ENCODE results near the gene TRIM54. TPM values are rescaled to one million over a fixed set of nuclear protein-coding genes. Genes with fewer than 3 reads are reported as not detected.

TRIM54 gene
- total and polyA plus RNA-seq, 2 experiments from 2014 or later = not detected

- H3K27me3 ChIP-seq = peaks cover 48% of the 10 kb centered on the region
- DNase-seq (ENCODE audit: low spot score) = no peak
- no peaks in the 10 kb centered on the region for H3K79me2 ChIP-seq
- no peaks in the 10 kb centered on the region for H3K9me3 ChIP-seq (ENCODE audit: low read depth)
- no peak overlapping the region for H3K4me3 ChIP-seq
- H3K36me3 ChIP-seq (replicated peaks; ENCODE audit: insufficient read depth, low read depth) = no peaks in the 10 kb centered on the region
- H2AFZ ChIP-seq = no peak overlapping the region
- H4K20me1 ChIP-seq (ENCODE audit: insufficient read depth, poor library complexity, severe bottlenecking) = no peaks in the 10 kb centered on the region
- H3K4me1 ChIP-seq (ENCODE audit: insufficient read depth) = peaks cover 5% of the 10 kb centered on the region
- 74% methylated on average over 21 of the region's 26 CpGs for WGBS (ENCODE audit: low lambda C conversion rate, missing lambda C conversion rate)
- H3K9me2 ChIP-seq (replicated peaks; ENCODE audit: insufficient read depth) = no peaks in the 10 kb centered on the region
- no peak overlapping the region for H3K27ac ChIP-seq
- TF ChIP-seq EZH2phosphoT487 (IDR thresholded peaks at IDR 0.05; ENCODE audit: low read depth, severe bottlenecking, unreplicated experiment) (no peak), EZH2 (IDR thresholded peaks at IDR 0.05; ENCODE audit: borderline replicate concordance) (no peak), CTCF (IDR thresholded peaks at IDR 0.05; ENCODE audit: poor library complexity) (no peak)
- H3K4me2 ChIP-seq = no peak overlapping the region
Observed at GRCh38 chr2:27306136-27306535, 23.9 kb downstream of the TRIM54 start.

DNA sequence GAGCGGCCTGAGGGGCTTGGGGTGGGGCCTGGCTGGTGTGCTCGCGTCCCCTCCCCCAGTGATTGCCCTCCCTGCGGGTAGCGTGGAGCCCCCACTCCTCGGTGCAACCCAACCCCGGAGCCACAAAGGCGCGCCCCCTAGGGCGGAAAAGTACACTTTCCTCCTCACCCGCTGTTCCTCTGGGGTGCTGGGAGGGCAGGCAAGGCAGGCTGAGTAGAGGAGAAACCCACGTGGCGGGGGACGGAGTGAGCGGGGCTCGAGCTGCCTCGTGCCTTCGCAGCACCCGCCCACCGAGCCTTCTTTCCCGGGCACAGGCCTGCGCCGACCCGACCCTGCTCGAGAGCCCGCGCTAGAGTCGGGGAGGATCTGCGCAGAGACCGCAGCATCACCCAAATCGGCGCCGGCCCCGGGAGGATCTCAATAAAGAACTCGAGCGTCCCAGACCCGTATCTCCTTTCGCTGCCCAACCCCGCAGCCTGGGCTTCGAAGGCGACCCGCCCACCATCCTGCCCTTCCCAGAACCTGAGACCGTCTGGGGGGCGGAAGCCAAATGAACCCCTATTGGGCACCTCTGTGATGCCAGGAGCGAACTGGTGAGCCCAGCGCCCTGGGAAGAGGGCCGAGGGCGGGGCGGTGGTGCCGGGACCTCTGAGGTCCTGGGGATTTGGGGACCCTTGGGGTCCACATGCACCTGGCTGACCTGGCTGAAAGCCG is 24.5 kb downstream of the TRIM54 start:
- Histone ChIP-seq H3K4me1 (ENCODE audit: insufficient read depth) (peaks cover 5% of the 10 kb centered on the region), H3K36me3 (replicated peaks; ENCODE audit: insufficient read depth, low read depth) (no peaks in the 10 kb centered on the region), H3K4me2 (peak overlapping the region; percentile 29), H3K27me3 (peaks cover 48% of the 10 kb centered on the region), H3K9me2 (replicated peaks; ENCODE audit: insufficient read depth) (no peaks in the 10 kb centered on the region), H2AFZ (no peak overlapping the region), H3K9me3 (ENCODE audit: low read depth) (no peaks in the 10 kb centered on the region), H3K79me2 (no peaks in the 10 kb centered on the region), H3K27ac (no peak overlapping the region), H3K4me3 (no peak overlapping the region), H4K20me1 (ENCODE audit: insufficient read depth, poor library complexity, severe bottlenecking) (no peaks in the 10 kb centered on the region)
- no peak for DNase-seq (ENCODE audit: low spot score)
- WGBS (ENCODE audit: low lambda C conversion rate, missing lambda C conversion rate) = 23% methylated on average over 50 of the region's 51 CpGs
- TF ChIP-seq EZH2 (IDR thresholded peaks at IDR 0.05; ENCODE audit: borderline replicate concordance) = no peak
- TF ChIP-seq EZH2phosphoT487 (IDR thresholded peaks at IDR 0.05; ENCODE audit: low read depth, severe bottlenecking, unreplicated experiment) = no peak
- no peak for TF ChIP-seq CTCF (IDR thresholded peaks at IDR 0.05; ENCODE audit: poor library complexity)

DNA sequence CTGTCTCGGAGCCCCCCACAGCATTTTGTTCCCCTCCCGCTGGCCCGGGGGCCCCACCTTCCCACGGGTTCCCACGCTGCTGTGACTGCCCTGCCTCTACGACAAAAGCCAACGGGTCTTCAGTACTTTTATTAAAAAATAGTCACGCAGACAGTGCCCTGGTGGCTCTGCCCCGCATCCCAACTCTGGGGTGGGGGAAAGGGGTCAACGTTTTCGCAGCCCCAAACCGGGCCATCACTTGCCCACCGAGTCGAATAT is 25.0 kb downstream of the TRIM54 start:
- peaks cover 5% of the 10 kb centered on the region for H3K4me1 ChIP-seq (ENCODE audit: insufficient read depth)
- H4K20me1 ChIP-seq (ENCODE audit: insufficient read depth, poor library complexity, severe bottlenecking) = no peaks in the 10 kb centered on the region
- TF ChIP-seq EZH2 (IDR thresholded peaks at IDR 0.05; ENCODE audit: borderline replicate concordance) (no peak), CTCF (IDR thresholded peaks at IDR 0.05; ENCODE audit: poor library complexity) (no peak), EZH2phosphoT487 (IDR thresholded peaks at IDR 0.05; ENCODE audit: low read depth, severe bottlenecking, unreplicated experiment) (no peak)
- no peak overlapping the region for H2AFZ ChIP-seq
- H3K4me3 ChIP-seq = no peak overlapping the region
- no peak overlapping the region for H3K27ac ChIP-seq
- H3K9me2 ChIP-seq (replicated peaks; ENCODE audit: insufficient read depth) = no peaks in the 10 kb centered on the region
- peaks cover 48% of the 10 kb centered on the region for H3K27me3 ChIP-seq
- H3K9me3 ChIP-seq (ENCODE audit: low read depth) = no peaks in the 10 kb centered on the region
- peak overlapping the region; percentile 49 for H3K4me2 ChIP-seq
- DNase-seq (ENCODE audit: low spot score) = no peak
- 30% methylated on average over 14 of the region's 14 CpGs for WGBS (ENCODE audit: low lambda C conversion rate, missing lambda C conversion rate)
- H3K36me3 ChIP-seq (replicated peaks; ENCODE audit: insufficient read depth, low read depth) = no peaks in the 10 kb centered on the region
- no peaks in the 10 kb centered on the region for H3K79me2 ChIP-seq
